ELR (cell line): Measurements from ENCODE around the gene ACOXL.
A peak's percentile ranks its signal among the peaks of the same experiment; 100 is the strongest.

Experiments used
- DNase-seq: peaks from one replicate; pipeline ENCODE4 v3.0.0-alpha.2; 2015; ENCODE audit warnings: low read depth

Gene ACOXL

GRCh38 chr2:111116843-111117597 is 384.6 kb downstream of the ACOXL start:
- peak; percentile 83 for DNase-seq

- DNase-seq = peak; percentile 78
Observed at GRCh38 chr2:111117598-111118480, 385.5 kb downstream of the ACOXL start.

GRCh38 chr2:111118481-111118980 is 386.2 kb downstream of the ACOXL start:
- no peak for DNase-seq

- no peak for DNase-seq
Observed at GRCh38 chr2:111118981-111119821, 386.8 kb downstream of the ACOXL start.

GRCh38 chr2:111119822-111120252 is 387.5 kb downstream of the ACOXL start:
- no peak for DNase-seq

- peak; percentile 93 for DNase-seq
Observed at GRCh38 chr2:111120253-111121027, 388.1 kb downstream of the ACOXL start, which contains the start of gene BCL2L11. Gene BCL2L11 (plus strand): TSS chr2:111120914. CDS start chr2:111123746, 2,832 bp downstream.

- DNase-seq = peak; percentile 62
Observed at GRCh38 chr2:111121028-111121827, 388.9 kb downstream of the ACOXL start.

- DNase-seq = peak; percentile 90
Observed at GRCh38 chr2:111121828-111122630, 389.7 kb downstream of the ACOXL start.

GRCh38 chr2:111122631-111123421 is 390.5 kb downstream of the ACOXL start:
- peak; percentile 87 for DNase-seq

- DNase-seq = no peak
Observed at GRCh38 chr2:111123751-111124150, 391.4 kb downstream of the ACOXL start.

- DNase-seq = no peak
Observed at GRCh38 chr2:111126581-111126980, 394.2 kb downstream of the ACOXL start.

- DNase-seq = no peak
Observed at GRCh38 chr2:111127351-111127750, 395.0 kb downstream of the ACOXL start.

GRCh38 chr2:111128096-111128495 is 395.7 kb downstream of the ACOXL start:
- no peak for DNase-seq

- no peak for DNase-seq
Observed at GRCh38 chr2:111133603-111134002, 401.2 kb downstream of the ACOXL start.

- DNase-seq = no peak
Observed at GRCh38 chr2:111134055-111134454, 401.7 kb downstream of the ACOXL start.

- DNase-seq = no peak
Observed at GRCh38 chr2:111135237-111135909, 403.0 kb downstream of the ACOXL start.

GRCh38 chr2:111135910-111136297 is 403.5 kb downstream of the ACOXL start:
- DNase-seq = peak; percentile 13

GRCh38 chr2:111138839-111139238 is 406.5 kb downstream of the ACOXL start:
- no peak for DNase-seq
